ENCODE results near the gene PVALB.

The PVALB gene, protein sequence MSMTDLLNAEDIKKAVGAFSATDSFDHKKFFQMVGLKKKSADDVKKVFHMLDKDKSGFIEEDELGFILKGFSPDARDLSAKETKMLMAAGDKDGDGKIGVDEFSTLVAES

DNA sequence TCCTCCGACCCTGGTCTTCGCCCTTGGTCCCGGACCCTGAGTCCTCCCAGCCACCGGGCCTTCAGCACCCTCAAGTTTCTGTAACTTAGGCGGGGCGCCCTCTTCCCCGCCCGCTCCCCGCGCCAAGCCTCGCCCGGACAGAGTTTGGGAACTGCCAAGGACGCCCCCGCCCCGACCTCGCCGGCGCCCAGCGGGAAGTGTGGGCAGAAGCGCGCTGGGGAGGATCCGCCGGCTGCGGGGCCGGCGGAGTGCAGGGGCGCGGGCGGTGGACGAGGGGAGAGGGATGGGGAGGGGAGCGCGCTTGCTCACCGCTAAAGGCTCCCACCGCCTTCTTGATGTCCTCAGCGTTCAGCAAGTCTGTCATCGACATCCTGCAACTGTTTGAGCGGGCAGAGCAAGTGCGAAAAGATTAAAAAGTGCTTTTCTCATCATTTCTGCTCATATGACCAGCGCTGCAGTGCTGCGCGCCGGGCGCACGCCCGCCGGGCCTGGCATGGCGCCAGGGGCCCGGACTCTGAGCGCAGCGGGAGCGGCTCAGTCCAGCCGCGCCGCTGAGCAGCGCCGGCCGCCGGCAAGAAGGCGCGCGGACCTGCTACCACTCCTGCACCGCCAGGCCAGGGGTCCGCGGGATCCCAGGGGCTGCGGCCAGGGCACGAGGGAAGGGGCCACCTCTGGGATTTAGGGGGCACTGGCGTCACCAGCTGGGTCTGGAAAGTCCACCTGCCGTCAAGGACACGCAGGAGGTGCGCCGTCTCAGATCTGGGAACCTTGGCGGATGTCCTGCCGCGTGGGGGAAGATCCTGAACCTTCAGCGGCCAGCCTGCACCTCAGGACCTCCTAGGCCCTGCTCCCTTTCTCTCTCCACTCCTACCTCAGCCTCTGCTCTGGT, at the start of gene PVALB:
PVALB (minus strand) TSS at position 400 of the 889 bp plus-strand sequence; CDS start at position 370, 30 bp downstream.
- H3K9me2 ChIP-seq (replicated peaks; ENCODE audit: insufficient read depth, low read length) = no peaks in the 10 kb centered on the region
- H3K79me2 ChIP-seq (ENCODE audit: low read length) = no peaks in the 10 kb centered on the region
- no peaks in the 10 kb centered on the region for H4K20me1 ChIP-seq (ENCODE audit: insufficient read depth, low read length)
- peak; percentile 69 for DNase-seq
- H2AFZ ChIP-seq (ENCODE audit: low read length) = peak within 1 kb of the TSS; percentile 35; the same call in 1 of the 2 replicates
- H3K4me3 ChIP-seq (ENCODE audit: low read length) = peak within 1 kb of the TSS; percentile 39; the same call in 1 of the 2 replicates
- H3K36me3 ChIP-seq (replicated peaks; ENCODE audit: insufficient read depth, low read length) = no peaks in the 10 kb centered on the region
- H3K4me2 ChIP-seq (ENCODE audit: low read depth, low read length) = peak within 1 kb of the TSS; percentile 83
- no peak within 1 kb of the TSS for H3K27ac ChIP-seq (ENCODE audit: low read length)
- no peaks in the 10 kb centered on the region for H3F3A ChIP-seq (ENCODE audit: insufficient read depth, low read length)
- no peaks in the 10 kb centered on the region for H3K9me3 ChIP-seq (replicated peaks; ENCODE audit: insufficient read depth, low read length)
- H3K9ac ChIP-seq (ENCODE audit: low read length) = no peak within 1 kb of the TSS
- peaks cover 62% of the 10 kb centered on the region for H3K27me3 ChIP-seq (replicated peaks; ENCODE audit: insufficient read depth, low read length)
- no peaks in the 10 kb centered on the region for H3K4me1 ChIP-seq (ENCODE audit: low read length)
- TF ChIP-seq EZH2 (optimal IDR thresholded peaks at IDR 0.05; ENCODE audit: low read depth, low read length) = no peak
- TF ChIP-seq, protein P1, sequence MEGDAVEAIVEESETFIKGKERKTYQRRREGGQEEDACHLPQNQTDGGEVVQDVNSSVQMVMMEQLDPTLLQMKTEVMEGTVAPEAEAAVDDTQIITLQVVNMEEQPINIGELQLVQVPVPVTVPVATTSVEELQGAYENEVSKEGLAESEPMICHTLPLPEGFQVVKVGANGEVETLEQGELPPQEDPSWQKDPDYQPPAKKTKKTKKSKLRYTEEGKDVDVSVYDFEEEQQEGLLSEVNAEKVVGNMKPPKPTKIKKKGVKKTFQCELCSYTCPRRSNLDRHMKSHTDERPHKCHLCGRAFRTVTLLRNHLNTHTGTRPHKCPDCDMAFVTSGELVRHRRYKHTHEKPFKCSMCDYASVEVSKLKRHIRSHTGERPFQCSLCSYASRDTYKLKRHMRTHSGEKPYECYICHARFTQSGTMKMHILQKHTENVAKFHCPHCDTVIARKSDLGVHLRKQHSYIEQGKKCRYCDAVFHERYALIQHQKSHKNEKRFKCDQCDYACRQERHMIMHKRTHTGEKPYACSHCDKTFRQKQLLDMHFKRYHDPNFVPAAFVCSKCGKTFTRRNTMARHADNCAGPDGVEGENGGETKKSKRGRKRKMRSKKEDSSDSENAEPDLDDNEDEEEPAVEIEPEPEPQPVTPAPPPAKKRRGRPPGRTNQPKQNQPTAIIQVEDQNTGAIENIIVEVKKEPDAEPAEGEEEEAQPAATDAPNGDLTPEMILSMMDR (IDR thresholded peaks at IDR 0.05; ENCODE audit: low read length) = no peak
- no peak for TF ChIP-seq EZH2phosphoT487 (IDR thresholded peaks at IDR 0.05; ENCODE audit: low read length)

DNA sequence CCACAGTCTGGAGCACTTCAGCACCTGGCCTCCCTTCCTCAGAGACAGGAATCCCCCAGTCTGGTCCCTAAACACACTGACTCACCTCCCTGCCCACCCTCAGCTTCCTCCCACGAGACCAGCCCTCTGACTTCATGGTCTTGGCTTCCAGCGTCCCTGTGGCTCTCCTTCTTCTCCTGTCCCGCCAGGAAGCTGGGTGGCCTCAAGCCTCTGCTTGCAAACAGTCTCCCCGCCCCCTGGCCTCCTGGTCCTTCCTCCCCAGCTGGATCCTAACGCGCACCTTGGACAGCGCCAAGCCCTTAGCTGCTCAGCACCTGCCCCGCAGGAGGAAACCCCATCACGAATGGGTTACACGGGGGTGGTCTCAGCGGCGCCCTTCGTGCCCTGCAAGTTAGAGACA, 48.5 kb upstream of the PVALB start:
- Histone ChIP-seq H3K4me2 (ENCODE audit: low read depth, low read length) (no peak overlapping the region), H3K36me3 (replicated peaks; ENCODE audit: insufficient read depth, low read length) (no peaks in the 10 kb centered on the region), H3K9me2 (replicated peaks; ENCODE audit: insufficient read depth, low read length) (no peaks in the 10 kb centered on the region), H4K20me1 (ENCODE audit: insufficient read depth, low read length) (no peaks in the 10 kb centered on the region), H3K79me2 (ENCODE audit: low read length) (peaks cover 10% of the 10 kb centered on the region; the same call in 1 of the 2 replicates), H2AFZ (ENCODE audit: low read length) (no peak overlapping the region), H3K4me3 (ENCODE audit: low read length) (no peak overlapping the region), H3K27ac (ENCODE audit: low read length) (no peak overlapping the region), H3K9ac (ENCODE audit: low read length) (no peak overlapping the region), H3K4me1 (ENCODE audit: low read length) (peaks cover 9% of the 10 kb centered on the region), H3K27me3 (replicated peaks; ENCODE audit: insufficient read depth, low read length) (no peaks in the 10 kb centered on the region), H3F3A (ENCODE audit: insufficient read depth, low read length) (peaks cover 10% of the 10 kb centered on the region; the same call in 1 of the 2 replicates), H3K9me3 (replicated peaks; ENCODE audit: insufficient read depth, low read length) (no peaks in the 10 kb centered on the region)
- TF ChIP-seq EZH2 (optimal IDR thresholded peaks at IDR 0.05; ENCODE audit: low read depth, low read length) = no peak
- TF ChIP-seq, protein P1 (IDR thresholded peaks at IDR 0.05; ENCODE audit: low read length) = no peak
- TF ChIP-seq EZH2phosphoT487 (IDR thresholded peaks at IDR 0.05; ENCODE audit: low read length) = no peak
- DNase-seq = no peak

DNA sequence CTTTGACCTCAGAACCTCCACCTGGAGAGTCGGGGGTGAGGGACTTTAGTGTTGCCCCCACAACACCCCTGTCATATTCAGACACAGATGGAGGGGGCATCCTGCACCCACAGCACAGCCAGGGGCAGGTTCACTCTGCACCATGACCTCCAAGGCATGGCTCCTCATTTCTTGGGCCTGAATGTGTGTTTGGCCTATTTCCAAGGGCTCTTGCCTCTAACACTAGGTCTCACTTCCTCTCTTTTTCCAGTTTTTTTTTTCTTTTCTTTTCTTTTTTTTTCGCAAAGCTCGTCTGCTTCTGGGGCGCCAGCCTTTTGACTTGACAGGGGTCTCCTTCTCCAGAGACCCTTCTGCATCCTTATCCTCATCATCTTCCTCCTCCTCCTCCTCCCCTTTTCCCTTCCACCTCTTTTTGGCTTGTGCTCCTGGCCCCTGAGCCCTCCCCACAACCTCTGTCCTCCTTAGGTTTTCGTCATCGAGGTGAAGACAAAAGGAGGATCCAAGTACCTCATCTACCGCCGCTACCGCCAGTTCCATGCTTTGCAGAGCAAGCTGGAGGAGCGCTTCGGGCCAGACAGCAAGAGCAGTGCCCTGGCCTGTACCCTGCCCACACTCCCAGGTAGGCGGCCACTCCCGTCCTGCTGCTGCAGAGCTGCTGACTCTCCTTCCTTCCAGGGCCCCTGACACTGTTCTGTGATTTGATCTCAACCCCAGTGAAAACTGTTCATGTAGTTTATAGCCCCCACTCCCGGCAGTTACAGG, 47.8 kb upstream of the PVALB start:
- no peaks in the 10 kb centered on the region for H3K36me3 ChIP-seq (replicated peaks; ENCODE audit: insufficient read depth, low read length)
- TF ChIP-seq EZH2phosphoT487 (IDR thresholded peaks at IDR 0.05; ENCODE audit: low read length) (no peak), EZH2 (optimal IDR thresholded peaks at IDR 0.05; ENCODE audit: low read depth, low read length) (no peak)
- TF ChIP-seq, protein P1 (IDR thresholded peaks at IDR 0.05; ENCODE audit: low read length) = no peak
- H3K9me2 ChIP-seq (replicated peaks; ENCODE audit: insufficient read depth, low read length) = no peaks in the 10 kb centered on the region
- H4K20me1 ChIP-seq (ENCODE audit: insufficient read depth, low read length) = no peaks in the 10 kb centered on the region
- H3K9ac ChIP-seq (ENCODE audit: low read length) = no peak overlapping the region
- no peak overlapping the region for H3K4me2 ChIP-seq (ENCODE audit: low read depth, low read length)
- no peaks in the 10 kb centered on the region for H3K9me3 ChIP-seq (replicated peaks; ENCODE audit: insufficient read depth, low read length)
- H3K4me3 ChIP-seq (ENCODE audit: low read length) = no peak overlapping the region
- H3K27me3 ChIP-seq (replicated peaks; ENCODE audit: insufficient read depth, low read length) = no peaks in the 10 kb centered on the region
- peaks cover 17% of the 10 kb centered on the region for H3F3A ChIP-seq (ENCODE audit: insufficient read depth, low read length)
- H3K4me1 ChIP-seq (ENCODE audit: low read length) = peaks cover 16% of the 10 kb centered on the region
- no peak for DNase-seq
- H2AFZ ChIP-seq (ENCODE audit: low read length) = no peak overlapping the region
- peaks cover 10% of the 10 kb centered on the region; the same call in 1 of the 2 replicates for H3K79me2 ChIP-seq (ENCODE audit: low read length)
- no peak overlapping the region for H3K27ac ChIP-seq (ENCODE audit: low read length)
